ENCODE data around the gene FAM174B. TPM values are rescaled to one million over a fixed set of nuclear protein-coding genes. Genes with fewer than 3 reads are reported as not detected.

The FAM174B gene
- total and polyA plus RNA-seq, 10 of the 15 experiments (the other 5 are each of a cell fraction or from before 2014, with no cell fraction given), result 0.71 to 15.9 (median 4.2) TPM

- Histone ChIP-seq H3K9me3 (replicated peaks; ENCODE audit: control insufficient read depth, insufficient read depth, low read length) (no peaks in the 10 kb centered on the region), H3K9ac (ENCODE audit: control insufficient read depth, insufficient read depth, low read length) (no peak overlapping the region), H3K4me2 (ENCODE audit: control insufficient read depth, insufficient read depth) (no peak overlapping the region), H3K4me3 (no peak overlapping the region), H3K4me1 (ENCODE audit: control insufficient read depth, insufficient read depth, low read length) (peaks cover 2% of the 10 kb centered on the region; the same call in 1 of the 2 replicates), H3K79me2 (ENCODE audit: control insufficient read depth, insufficient read depth, low read length) (no peaks in the 10 kb centered on the region), H3K36me3 (ENCODE audit: control insufficient read depth in 2 of 2, insufficient read depth in 2 of 2, low read length in 1 of 2) (no peaks in the 10 kb centered on the region), H4K20me1 (ENCODE audit: control insufficient read depth, insufficient read depth) (no peaks in the 10 kb centered on the region), H3K27ac (ENCODE audit: control insufficient read depth, insufficient read depth) (no peak overlapping the region), H3K27me3 (replicated peaks in 1 of 2; ENCODE audit: control insufficient read depth in 2 of 2, insufficient read depth in 2 of 2, low read length in 1 of 2) (no peaks in the 10 kb centered on the region), H2AFZ (ENCODE audit: control insufficient read depth, low read depth, low read length) (no peak overlapping the region)
- TF ChIP-seq YY1 (IDR thresholded peaks at IDR 0.05; ENCODE audit: low read depth, low read length) (no peak), EED (IDR thresholded peaks at IDR 0.05; ENCODE audit: low read depth) (no peak), FOXM1 (IDR thresholded peaks at IDR 0.05; ENCODE audit: low read depth, low read length) (no peak), HDGF (IDR thresholded peaks at IDR 0.05) (no peak), NFYB (IDR thresholded peaks at IDR 0.05; ENCODE audit: insufficient read depth, low read depth, low read length) (no peak), NFYA (IDR thresholded peaks at IDR 0.05; ENCODE audit: borderline replicate concordance, low read depth, low read length) (no peak), PML (IDR thresholded peaks at IDR 0.05; ENCODE audit: low read length) (no peak), LARP7 (IDR thresholded peaks at IDR 0.05) (no peak), BMI1 (IDR thresholded peaks at IDR 0.05; ENCODE audit: borderline replicate concordance) (no peak), NR2C1 (IDR thresholded peaks at IDR 0.05) (no peak), RAD21 (IDR thresholded peaks at IDR 0.05; ENCODE audit: insufficient read depth, low read depth, low read length) (no peak), ZNF274 (IDR thresholded peaks at IDR 0.05; ENCODE audit: insufficient read depth, insufficient read length) (no peak), MEF2A (IDR thresholded peaks at IDR 0.05; ENCODE audit: insufficient read depth, low read depth, low read length) (no peak), ZNF384 (IDR thresholded peaks at IDR 0.05; ENCODE audit: borderline replicate concordance, low read depth, low read length) (no peak)
- TF ChIP-seq, protein P1, sequence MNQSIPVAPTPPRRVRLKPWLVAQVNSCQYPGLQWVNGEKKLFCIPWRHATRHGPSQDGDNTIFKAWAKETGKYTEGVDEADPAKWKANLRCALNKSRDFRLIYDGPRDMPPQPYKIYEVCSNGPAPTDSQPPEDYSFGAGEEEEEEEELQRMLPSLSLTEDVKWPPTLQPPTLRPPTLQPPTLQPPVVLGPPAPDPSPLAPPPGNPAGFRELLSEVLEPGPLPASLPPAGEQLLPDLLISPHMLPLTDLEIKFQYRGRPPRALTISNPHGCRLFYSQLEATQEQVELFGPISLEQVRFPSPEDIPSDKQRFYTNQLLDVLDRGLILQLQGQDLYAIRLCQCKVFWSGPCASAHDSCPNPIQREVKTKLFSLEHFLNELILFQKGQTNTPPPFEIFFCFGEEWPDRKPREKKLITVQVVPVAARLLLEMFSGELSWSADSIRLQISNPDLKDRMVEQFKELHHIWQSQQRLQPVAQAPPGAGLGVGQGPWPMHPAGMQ (IDR thresholded peaks at IDR 0.05; ENCODE audit: borderline replicate concordance), result no peak
- no peak for DNase-seq (ENCODE audit: low read depth, low spot score)
- ChIA-PET SMC1A (ENCODE audit: uncharacterized antibody, unreplicated experiment) (interaction anchor here (1.1 kb wide), 1 partner anchor 13 kb away, joined by 3 read pairs; no protein-coding TSS in a partner anchor), RAD21 (ENCODE audit: unreplicated experiment) (no interaction called here), POLR2A (no interaction called here), CTCF (no interaction called here)
- no peak for ATAC-seq
- in situ Hi-C loops (cut with MboI) (no loop called here), intact Hi-C loops (cut with micrococcal nuclease; ENCODE audit: unreplicated experiment) (no loop called here)
- BruUV-seq (replicated peaks), result no TSS peak
- FAIRE-seq, result no peak
- 16% methylated on average over 5 of the region's 5 CpGs for WGBS (ENCODE audit: insufficient coverage, insufficient replicate concordance, low lambda C conversion rate, missing lambda C conversion rate)
Observed at GRCh38 chr15:92591275-92591674, 64.3 kb downstream of the FAM174B start.
